Mucosa of descending colon (tissue), 3 donors: Measurements from ENCODE around the gene KDM6A. TPM values are rescaled to one million over a fixed set of nuclear protein-coding genes. Genes with fewer than 3 reads are reported as not detected.
"Not testable (repeated sequence)": the region's sequence is repeated elsewhere in the genome, so short reads cannot be mapped to it uniquely, and the experiment has no call there.

Source experiments
- ATAC-seq: fragments of 200-7000 bp; cut with Tn5 transposase; one replicate; pipeline ENCODE4 v1.9.1; 2020; ENCODE audit warnings: mild to moderate bottlenecking, moderate library complexity
- DNase-seq, 3 donors: peaks; one replicate each; pipeline ENCODE4 v3.0.0-alpha.2; 2020
- H3K36me3 ChIP-seq: fragments of 200-600 bp; one replicate; pipeline ENCODE4 v1.8.0; 2021; ENCODE audit warnings: low read depth, mild to moderate bottlenecking
- H3K4me1 ChIP-seq: fragments of 200-600 bp; one replicate; pipeline ENCODE4 v1.8.0; 2021; ENCODE audit warnings: low read depth, mild to moderate bottlenecking
- H3K4me3 ChIP-seq: fragments of 200-600 bp; one replicate; pipeline ENCODE4 v1.8.0; 2021; ENCODE audit warnings: mild to moderate bottlenecking
- H3K9me3 ChIP-seq: fragments of 200-600 bp; one replicate; pipeline ENCODE4 v1.8.0; 2021; ENCODE audit warnings: mild to moderate bottlenecking
- intact Hi-C, 2 donors: fragments of 100-400 bp; cut with DNase I in 1 of 2; cut with micrococcal nuclease in 1 of 2; formaldehyde crosslinking; loops; one replicate each; pipeline versions ENCODE4 v1.11.0 to v1.11.1; 2022; cut with DNase I, micrococcal nuclease
- total RNA-seq, 3 donors: library from RNA; stranded (reverse); fragmentation: NEBNext Ultra II Directional in 2 of 3; extraction: Animal tissue kit (Norgen Biotek cat#: 25700) in 2 of 3; gene quantifications; one replicate each; pipeline versions ENCODE4 v1.2.1 to v1.2.4, GENCODE V29; 2021 to 2023
- TF ChIP-seq, protein P1 (sequence below): fragments of 200-600 bp; IDR thresholded peaks from one replicate; pipeline ENCODE4 v1.8.0; 2022; ENCODE audit warnings: antibody characterized with exemption, mild to moderate bottlenecking
- donor health status: DM: no; HTN: no; CAD: no; lungs with moderate emphysema.
- donor health status: DM: no; HTN: no; CAD: no.
- donor health status: DM: no; HTN: yes; CAD: no.

KDM6A gene
- total RNA-seq, 3 donors from 2014 or later, result 24.0 to 41.5 (median 36.5) TPM

DNA sequence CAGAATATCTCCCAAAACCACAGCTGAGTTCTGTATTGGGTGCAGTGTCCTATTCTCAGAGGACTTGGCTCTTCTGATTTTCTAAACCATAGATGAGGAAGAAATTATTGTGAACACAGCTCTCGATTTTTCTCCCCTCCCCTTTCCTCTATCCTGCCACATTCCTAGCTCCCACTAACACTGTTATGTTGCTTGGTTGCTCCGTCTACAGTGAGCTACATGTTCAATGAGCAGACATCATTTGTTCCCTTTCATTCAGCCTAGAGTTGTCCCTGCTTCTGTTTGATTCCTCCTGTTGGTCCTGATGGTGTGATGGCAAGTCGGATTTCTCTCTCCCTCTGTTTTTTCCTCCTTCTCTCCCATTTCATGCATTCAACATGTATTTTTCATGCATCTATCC, 261.8 kb downstream of the KDM6A start:
- no peaks in the 10 kb centered on the region for H3K9me3 ChIP-seq
- H3K36me3 ChIP-seq, result no peaks in the 10 kb centered on the region
- no peak overlapping the region for H3K4me3 ChIP-seq
- no peaks in the 10 kb centered on the region for H3K4me1 ChIP-seq
- TF ChIP-seq, protein P1, sequence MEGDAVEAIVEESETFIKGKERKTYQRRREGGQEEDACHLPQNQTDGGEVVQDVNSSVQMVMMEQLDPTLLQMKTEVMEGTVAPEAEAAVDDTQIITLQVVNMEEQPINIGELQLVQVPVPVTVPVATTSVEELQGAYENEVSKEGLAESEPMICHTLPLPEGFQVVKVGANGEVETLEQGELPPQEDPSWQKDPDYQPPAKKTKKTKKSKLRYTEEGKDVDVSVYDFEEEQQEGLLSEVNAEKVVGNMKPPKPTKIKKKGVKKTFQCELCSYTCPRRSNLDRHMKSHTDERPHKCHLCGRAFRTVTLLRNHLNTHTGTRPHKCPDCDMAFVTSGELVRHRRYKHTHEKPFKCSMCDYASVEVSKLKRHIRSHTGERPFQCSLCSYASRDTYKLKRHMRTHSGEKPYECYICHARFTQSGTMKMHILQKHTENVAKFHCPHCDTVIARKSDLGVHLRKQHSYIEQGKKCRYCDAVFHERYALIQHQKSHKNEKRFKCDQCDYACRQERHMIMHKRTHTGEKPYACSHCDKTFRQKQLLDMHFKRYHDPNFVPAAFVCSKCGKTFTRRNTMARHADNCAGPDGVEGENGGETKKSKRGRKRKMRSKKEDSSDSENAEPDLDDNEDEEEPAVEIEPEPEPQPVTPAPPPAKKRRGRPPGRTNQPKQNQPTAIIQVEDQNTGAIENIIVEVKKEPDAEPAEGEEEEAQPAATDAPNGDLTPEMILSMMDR, result no peak
- no peak for DNase-seq
- ATAC-seq, result no peak
- intact Hi-C loops, result no loop called here

DNA sequence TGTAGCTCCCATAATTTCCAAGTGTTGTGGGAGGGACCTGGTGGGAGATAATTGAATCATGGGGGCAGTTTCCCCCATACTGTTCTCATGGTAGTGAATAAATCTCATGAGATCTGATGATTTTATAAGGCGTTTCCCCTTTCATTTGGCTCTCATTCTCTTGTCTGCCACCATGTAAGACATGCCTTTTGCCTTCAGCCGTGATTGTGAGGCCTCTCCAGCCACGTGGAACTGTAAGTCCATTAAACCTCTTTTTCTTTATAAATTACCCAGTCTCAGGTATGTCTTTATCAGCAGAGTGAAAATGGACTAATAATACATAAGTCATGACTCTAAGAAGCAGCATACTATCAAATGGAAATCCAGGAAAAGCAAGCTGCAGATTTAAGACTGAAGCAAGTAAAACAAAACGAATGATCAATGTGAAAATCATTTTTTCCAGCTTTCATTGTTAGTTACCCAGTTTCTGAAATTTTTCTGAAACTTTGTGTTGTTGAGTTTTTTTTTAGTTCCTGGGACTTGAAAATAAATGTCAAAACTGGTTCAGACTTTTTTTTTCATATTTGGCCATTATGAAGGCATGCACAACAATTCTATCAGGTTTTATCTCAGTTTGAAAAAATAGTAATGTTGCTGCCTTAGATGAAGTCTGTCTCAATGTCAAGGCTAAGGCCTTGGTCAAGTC, 262.5 kb downstream of the KDM6A start:
- intact Hi-C loops, H3K4me3 ChIP-seq, ATAC-seq, H3K4me1 ChIP-seq, H3K36me3 ChIP-seq, DNase-seq, H3K9me3 ChIP-seq: not testable (repeated sequence)

DNA sequence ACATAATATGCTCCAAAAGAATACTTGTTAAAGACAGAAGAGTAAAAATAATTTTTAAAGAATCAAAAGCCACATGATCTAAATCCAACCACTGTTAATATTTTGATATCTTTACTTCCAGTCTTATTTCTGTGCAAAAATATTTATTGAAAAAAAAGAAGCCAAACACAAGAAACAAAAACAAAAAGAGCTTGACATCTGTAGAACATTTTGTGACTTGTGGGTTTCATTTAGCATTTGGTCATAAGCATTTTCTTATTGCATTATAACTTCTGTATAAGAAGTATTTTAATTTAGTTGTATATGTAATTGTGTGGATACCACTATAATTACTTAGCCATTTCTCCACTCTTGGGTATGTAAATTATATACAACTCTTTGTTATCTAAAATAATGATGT, 264.5 kb downstream of the KDM6A start:
- Histone ChIP-seq H3K9me3 (no peaks in the 10 kb centered on the region), H3K4me1 (no peaks in the 10 kb centered on the region), H3K4me3 (no peak overlapping the region), H3K36me3 (no peaks in the 10 kb centered on the region)
- TF ChIP-seq, protein P1, result no peak
- intact Hi-C loops, result no loop called here
- ATAC-seq (no peak), DNase-seq (no peak)

DNA sequence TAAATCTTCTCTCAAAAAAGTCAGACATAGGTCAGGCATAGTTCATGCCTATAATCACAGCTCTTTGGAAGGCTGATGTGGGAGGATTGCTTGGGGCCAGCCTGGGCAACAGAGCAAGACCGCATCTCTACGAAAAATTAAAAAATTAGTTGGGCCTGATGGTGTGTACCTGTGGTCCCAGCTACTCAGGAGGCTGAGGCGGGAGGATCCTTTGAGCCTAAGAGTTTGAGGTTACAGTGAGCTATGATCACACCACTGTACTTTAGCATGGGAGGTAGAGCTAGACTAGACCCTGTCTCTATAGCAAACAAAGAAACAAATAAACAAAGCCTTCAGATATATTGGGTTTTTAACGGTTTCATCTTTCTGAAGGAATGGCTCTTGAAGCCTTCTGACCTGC, 265.5 kb downstream of the KDM6A start:
- intact Hi-C loops, result no loop called here
- Histone ChIP-seq H3K9me3 (no peaks in the 10 kb centered on the region), H3K4me3 (no peak overlapping the region), H3K36me3 (no peaks in the 10 kb centered on the region), H3K4me1 (no peaks in the 10 kb centered on the region)
- TF ChIP-seq, protein P1, result no peak
- ATAC-seq (no peak), DNase-seq (no peak)

DNA sequence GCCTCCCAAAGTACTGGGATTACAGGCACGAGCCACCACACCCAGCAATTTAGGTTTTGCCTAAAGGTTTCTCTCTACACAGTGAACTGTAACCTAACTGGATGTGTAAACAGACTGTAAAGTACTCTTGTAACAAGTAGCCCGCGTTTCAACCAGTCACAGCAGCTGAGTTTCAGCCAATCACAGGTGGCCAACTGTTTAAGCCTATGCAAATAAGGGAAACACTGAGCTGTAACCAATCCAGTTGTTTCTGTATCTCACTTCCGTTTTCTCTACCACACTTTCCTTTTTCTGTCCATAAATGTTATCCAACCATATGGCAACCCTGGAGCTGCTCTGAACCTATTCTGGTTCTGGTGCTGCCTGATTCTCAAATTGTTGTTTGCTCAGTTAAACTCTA, 267.8 kb downstream of the KDM6A start:
- ATAC-seq (no peak), DNase-seq (no peak)
- no peaks in the 10 kb centered on the region for H3K4me1 ChIP-seq
- intact Hi-C loops, result no loop called here
- no peaks in the 10 kb centered on the region for H3K36me3 ChIP-seq
- H3K9me3 ChIP-seq, result no peaks in the 10 kb centered on the region
- H3K4me3 ChIP-seq, result no peak overlapping the region
- TF ChIP-seq, protein P1, result no peak

DNA sequence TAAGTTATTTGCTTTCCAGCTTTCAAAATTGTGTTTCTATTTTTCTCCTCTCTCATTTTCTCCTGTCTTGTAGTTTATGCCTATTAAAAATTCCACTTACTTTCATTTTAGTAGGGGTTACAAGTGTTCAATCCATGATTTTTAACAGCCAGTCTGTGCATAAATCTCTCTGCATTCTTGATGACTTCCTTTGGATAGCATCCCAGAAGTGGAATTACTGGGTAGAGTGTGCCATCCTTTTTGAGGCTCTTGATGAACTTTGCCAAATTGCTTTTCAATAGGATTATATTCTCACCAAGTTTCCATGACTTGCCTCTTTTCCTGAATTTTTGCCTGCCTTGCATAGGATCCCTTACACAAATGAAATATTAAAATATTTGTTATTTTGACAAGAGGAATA, 269.2 kb downstream of the KDM6A start:
- no peak for ATAC-seq
- DNase-seq, result no peak
- Histone ChIP-seq H3K4me3 (no peak overlapping the region), H3K4me1 (no peaks in the 10 kb centered on the region), H3K9me3 (no peaks in the 10 kb centered on the region), H3K36me3 (no peaks in the 10 kb centered on the region)
- TF ChIP-seq, protein P1, result no peak
- intact Hi-C loops, result no loop called here
